GM18498 (cell line): ENCODE results near the gene KIFC3.
"Not testable (repeated sequence)": the region's sequence is repeated elsewhere in the genome, so short reads cannot be mapped to it uniquely, and the experiment has no call there.

Experiments used
- ATAC-seq: cut with Tn5 transposase; IDR thresholded peaks from one replicate; pipeline ENCODE4 v1.9.1; 2021; ENCODE audit warnings: mild to moderate bottlenecking, moderate library complexity; ENCODE audit not compliant: unreplicated experiment

Gene KIFC3

DNA sequence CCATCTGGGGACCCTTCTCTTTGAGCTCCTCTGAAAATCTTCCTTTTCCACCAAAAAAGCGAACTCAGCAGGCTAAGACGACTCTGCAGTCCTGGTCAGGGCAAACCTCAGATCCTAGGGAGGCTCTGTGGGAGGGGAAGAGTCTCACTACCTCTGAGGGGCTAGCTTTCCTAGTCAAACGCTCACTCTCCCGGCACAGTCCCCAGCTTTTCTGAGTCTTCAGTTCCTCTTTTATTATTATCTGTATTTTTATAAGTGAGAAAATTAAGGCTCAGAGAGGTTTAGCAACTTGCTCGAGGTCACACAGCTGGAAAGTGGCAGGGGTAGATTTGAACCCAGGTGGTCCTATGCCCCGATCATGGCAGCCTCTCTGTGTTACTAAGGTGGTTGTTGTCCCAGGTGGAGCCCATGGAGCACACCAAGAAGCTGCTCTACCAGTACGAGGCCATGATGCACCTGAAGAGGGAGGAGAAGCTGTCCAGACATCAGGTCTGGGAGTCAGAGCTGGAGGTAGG is 75.8 kb downstream of the KIFC3 start:
- ATAC-seq, result no peak

DNA sequence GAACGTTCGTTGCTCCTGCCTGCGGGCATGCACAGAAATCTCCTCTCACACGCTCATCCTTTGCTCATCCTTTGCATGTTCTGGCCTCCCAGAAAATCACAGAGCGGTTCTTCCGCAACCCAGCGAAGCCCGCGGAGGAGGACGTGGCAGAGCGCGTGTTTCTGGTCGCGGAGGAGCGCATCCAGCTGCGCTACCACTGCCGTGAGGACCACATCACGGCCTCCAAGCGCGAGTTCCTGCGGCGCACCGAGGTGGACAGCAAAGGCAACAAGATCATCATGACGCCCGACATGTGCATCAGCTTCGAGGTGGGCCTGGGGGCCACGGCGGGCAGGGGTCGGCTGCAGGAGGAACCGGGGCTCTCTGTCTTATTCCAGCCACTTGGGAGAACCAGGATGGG is 76.3 kb downstream of the KIFC3 start:
- no peak for ATAC-seq

DNA sequence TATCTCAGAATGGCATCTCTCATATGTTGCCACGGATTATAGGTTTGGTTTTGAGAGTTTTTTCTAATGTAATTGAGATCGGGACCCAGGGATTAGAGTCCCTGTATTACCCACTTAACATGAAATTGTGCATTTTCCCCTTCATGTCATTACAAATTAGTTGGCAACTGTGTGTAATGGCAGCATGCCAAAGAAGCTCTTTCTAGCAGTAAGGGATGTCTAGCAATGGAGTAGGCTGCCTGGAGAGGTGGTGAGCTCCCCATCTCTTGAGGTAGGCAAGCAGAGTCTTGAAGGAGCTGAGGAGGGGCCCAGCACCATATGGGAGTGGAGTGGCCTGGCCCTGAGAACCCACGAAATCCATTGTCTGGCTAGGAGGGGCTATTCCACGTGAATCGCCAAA is 76.7 kb downstream of the KIFC3 start:
- no peak for ATAC-seq

DNA sequence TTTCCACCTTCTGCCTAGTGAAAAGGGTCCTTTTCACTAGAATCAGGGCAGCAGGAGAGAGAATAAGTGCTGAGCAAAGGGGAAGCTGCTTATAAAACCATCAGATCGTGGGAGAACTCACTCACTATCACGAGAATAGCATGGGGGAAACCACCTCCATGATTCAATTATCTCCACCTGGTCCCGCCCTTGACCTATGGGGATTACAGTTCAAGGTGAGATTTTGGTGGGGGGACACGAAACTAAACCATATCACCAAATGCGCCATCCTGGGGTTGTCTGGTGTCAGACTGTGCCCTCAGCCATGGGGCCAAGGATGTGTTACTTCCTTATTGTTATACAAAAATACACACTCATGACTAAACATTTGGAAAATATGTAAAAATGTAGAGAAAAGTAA is 77.1 kb downstream of the KIFC3 start:
- no peak for ATAC-seq

DNA sequence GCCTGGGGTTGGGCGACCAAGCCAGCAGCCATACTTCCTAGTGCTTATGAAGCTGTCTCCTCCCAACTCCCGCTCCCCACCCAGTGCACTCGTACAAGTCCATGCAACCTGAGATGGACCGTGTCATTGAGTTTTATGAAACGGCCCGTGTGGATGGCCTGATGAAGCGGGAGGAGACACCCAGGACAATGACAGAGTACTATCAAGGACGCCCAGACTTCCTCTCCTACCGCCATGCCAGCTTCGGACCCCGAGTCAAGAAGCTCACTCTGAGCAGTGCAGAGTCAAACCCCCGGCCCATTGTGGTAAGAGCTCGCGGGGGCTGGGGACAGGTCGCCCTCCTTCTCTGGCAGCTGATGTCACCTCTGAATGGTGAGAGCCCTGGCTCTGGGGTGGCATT is 77.8 kb downstream of the KIFC3 start:
- ATAC-seq, result no peak

DNA sequence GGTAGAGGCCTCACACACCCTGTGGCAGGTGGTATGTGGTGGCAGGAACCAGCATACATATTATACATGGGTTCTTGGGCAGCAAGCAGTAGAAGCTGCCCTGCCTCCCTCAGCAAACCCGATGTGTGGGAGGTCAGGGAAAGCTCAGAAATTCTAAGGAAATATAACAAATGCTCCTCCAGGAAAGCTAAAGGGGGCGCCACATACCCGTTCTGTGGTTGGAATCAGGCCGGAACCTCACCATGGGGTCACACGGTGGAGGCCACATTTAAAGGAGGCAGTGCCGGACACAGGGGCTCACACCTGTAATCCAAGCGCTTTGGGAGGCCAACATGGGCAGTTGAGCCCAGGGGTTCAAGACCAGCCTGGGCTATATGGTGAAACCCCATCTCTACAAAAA is 79.1 kb downstream of the KIFC3 start:
- ATAC-seq, result no peak

DNA sequence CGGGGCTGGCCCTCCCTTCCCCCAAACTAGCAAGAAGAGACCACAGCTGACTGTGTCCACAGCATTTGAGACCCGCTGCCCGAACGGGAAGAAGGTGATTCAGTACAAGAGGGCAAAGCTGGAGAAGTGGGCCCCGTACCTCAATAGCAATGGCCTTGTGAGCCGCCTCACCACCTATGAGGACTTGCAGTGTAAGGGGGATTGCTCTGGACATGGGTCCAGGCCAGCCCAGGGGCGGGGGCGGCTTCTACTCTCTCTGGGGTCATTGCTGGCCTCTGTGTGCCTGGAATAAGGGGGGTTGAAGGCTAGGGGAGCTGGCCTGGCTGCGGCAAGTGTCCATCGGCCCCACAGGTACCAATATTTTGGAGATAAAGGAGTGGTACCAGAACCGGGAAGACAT is 79.6 kb downstream of the KIFC3 start:
- ATAC-seq, result no peak

DNA sequence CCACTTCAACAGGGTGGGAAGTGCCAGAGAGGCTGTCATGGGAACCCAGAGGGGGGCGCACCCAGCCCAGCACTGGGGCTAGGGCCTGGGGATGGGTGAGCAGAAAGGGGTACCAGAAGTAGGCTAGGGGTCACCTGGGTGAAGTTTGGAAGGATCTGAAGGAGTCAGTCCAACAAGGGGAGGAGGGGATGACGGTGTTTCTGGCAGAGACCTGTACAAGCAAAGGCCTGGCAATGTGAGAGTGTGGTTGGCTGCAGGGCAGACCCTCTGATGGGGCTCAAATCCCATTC is 80.1 kb downstream of the KIFC3 start:
- ATAC-seq, result no peak

DNA sequence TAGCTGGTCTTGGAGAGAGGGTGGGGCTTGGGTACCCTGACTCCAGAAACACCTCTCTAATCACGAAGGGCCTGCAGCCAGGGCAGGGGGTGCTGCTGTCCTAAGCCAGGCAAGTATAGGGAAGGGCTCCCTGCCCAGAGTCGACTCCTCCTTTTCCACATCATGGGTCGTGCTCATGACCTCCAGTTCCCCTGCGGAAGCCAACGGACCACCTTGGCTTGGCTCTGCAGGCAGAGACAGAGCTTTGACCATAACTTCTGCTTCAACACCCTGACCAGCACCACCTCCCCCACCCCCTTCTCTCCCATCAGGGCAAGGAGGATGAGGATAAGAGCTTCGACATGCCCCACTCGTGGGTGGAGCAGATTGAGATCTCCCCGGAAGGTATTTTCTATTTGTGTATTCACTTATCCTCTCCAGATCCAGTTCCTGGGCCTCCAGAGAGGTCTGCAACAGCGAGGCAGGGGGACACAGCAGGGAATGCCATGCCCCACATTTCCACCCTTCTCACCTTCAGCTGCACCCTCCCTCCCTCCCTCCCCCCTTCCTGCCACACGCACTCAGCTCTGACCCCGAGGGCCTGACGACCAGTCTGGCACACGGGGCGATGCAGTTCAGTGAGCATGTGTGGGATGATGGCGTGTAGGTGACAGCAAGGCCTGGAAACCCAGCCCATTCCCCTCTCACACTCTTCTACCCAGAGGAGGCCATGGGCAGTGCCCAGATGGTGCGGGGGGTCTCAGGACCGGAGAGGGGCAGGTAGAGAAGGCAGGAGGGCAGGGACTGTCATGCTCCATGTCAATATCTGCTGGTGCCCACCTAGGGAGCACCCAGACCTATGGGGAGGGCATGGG is 80.7 kb downstream of the KIFC3 start:
- no peak for ATAC-seq

DNA sequence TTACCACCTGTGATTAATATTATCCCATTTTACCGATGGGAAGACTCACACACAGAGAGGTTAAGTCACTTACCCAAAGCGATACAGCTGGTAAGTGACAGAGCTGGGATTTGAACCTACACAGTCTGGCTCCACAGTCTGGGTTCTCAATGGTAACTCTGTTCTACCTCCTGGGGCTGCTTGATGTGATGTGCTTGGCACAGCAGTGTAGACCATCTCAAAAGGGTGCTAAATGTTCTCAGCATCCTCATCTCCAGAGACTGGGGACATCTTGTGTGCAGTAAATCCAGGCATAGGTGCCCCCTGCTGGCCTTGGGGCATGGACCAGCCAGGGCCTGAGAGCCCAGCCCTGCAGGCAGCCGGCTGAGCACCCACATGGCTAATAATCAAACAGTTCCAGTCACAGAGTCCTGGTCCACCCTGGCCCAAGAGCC is 82.1 kb downstream of the KIFC3 start:
- ATAC-seq, result no peak

DNA sequence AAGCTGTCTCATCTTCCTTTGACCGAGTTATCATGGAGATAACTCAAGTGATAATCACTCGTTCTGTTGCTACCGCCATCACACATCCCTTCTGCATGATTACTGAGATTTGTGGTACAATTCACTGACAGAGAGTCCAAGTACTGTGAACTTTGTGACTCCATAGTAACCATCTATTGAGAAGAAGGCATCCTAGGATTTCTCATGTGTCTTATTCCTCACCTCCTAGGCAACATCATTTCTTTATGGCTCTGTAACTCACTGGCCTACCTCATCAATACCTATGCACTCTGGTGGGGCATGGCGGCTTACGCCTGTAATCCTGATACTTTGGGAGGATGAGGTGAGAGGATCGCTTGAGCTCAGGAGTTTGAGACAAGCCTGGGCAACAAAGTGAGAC is 88.2 kb downstream of the KIFC3 start:
- ATAC-seq, result no peak

DNA sequence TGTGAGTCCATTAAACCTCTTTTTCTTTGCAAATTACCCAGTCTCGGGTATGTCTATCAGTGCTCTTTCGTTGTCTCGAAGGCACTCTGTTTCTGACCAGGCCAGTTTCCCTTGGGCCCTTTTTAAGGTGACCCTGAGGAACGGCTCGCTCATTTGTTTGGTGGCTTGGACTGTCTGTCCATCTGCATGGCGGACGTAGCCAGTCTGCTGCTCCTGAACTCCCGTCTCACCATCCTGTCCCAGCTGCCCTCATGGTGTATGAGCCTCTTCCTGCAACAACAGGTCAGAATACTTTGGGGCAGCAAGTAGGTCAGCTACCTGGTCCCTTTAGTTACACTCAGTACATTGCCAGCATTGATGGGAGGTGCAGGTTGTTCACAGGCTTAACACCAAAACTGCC is 88.7 kb downstream of the KIFC3 start:
- ATAC-seq, result no peak

DNA sequence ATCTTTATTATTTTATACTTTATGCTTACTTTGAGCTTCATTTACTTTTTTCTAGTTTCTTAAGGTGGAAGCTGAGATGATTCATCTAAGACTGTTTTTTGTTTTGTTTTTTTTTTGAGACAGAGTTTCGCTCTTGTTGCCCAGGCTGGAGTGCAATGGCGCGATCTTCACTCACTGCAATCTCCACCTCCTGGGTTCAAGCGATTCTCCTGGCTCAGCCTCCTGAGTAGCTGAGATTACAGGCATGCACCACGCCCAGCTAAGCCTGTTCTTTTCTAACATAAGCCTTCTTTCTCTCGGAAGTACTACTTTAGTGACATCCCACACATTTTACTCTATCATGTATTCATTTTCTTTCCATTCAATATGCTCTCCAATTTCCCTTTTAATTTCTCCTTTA is 89.7 kb downstream of the KIFC3 start:
- ATAC-seq, result not testable (repeated sequence)

DNA sequence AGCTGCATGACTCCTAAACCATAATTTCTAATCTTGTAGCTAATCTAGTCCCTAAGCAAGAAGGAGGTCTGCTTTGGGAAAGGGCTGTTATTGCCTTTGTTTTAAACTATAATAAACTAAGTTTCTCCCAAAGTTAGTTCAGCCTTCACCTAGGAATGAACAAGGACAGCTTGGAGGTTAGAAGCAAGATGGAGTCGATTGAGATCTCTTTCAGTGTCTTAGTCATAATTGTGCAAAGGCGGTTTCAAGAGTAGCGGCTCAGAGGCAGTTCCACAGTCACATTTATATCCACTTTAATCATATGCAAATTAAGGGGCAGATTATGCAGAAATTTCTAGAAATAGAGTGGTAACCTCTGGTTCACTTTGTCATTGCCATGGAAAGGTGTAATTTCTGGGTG is 90.3 kb downstream of the KIFC3 start:
- no peak for ATAC-seq

DNA sequence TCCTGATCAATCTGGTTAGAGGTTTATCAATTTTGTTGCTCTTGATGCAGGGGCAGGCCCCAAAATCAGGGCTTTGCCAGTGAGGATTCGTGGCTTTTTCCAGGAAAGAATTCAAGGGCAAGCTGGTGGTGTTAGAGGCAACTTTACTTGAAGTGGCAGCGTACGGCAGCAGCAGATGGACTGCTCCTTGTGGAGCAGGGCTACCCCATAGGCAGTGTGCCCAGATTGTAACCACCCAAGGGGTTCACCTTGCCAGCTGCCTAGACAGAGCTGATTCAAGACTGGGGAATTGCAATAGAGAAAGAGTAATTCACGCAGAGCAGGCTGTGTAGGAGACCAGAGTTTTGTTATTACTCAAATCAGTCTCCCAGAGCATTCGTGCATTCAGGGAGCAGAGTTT is 90.9 kb downstream of the KIFC3 start:
- ATAC-seq, result no peak

DNA sequence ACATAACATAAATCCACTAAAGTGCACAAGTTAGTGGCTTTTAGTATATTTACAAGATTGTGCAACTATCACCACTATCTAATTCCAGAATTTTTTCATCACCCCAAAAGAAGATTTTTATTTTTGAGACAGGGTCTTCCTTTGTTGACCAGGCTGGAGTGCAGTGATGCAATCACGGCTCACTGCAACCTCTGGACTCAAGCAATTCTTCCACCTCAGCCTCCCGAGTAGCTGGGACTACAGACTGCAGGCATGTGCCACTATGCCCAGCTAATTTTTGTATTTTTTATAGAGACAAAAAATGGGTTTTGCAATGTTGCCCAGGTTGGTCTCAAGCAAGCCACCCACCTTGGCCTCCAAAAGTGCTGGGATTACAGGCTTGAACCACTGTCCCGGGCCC is 92.6 kb downstream of the KIFC3 start:
- ATAC-seq, result no peak
